Endothelial cell (in vitro differentiated cells): Measurements from ENCODE around the gene SIMC1. TPM values are rescaled to one million over a fixed set of nuclear protein-coding genes. Genes with fewer than 3 reads are reported as not detected.
"Not testable (repeated sequence)": the region's sequence is repeated elsewhere in the genome, so short reads cannot be mapped to it uniquely, and the experiment has no call there.

Experiments
- DNase-seq: peaks from one replicate; pipeline ENCODE4 v3.0.0; 2021; ENCODE audit warnings: low spot score
- H3K27ac Mint-ChIP-seq: one replicate; pipeline ENCODE4 v1.8.0; 2021; ENCODE audit warnings: mixed read lengths, inconsistent platforms; ENCODE audit not compliant: unreplicated experiment
- H3K27me3 Mint-ChIP-seq: one replicate; pipeline ENCODE4 v1.8.0; 2021; ENCODE audit warnings: mild to moderate bottlenecking, moderate library complexity, mixed read lengths, inconsistent platforms; ENCODE audit not compliant: unreplicated experiment
- H3K36me3 Mint-ChIP-seq: one replicate; pipeline ENCODE4 v1.8.0; 2021; ENCODE audit warnings: mild to moderate bottlenecking, low read depth, mixed read lengths, inconsistent platforms; ENCODE audit not compliant: unreplicated experiment
- H3K4me1 Mint-ChIP-seq: one replicate; pipeline ENCODE4 v1.8.0; 2021; ENCODE audit warnings: mild to moderate bottlenecking, mixed read lengths, inconsistent platforms; ENCODE audit not compliant: unreplicated experiment
- H3K4me3 Mint-ChIP-seq: one replicate; pipeline ENCODE4 v1.8.0; 2021; ENCODE audit warnings: mild to moderate bottlenecking, mixed read lengths, inconsistent platforms; ENCODE audit not compliant: unreplicated experiment
- H3K9me3 Mint-ChIP-seq: one replicate; pipeline ENCODE4 v1.8.0; 2021; ENCODE audit warnings: mixed read lengths, inconsistent platforms; ENCODE audit not compliant: unreplicated experiment
- total RNA-seq: library from RNA; stranded (reverse); fragmentation: NEBNext Ultra II Directional; extraction: Animal tissue kit (Norgen Biotek cat#: 25700); gene quantifications from one replicate; pipeline ENCODE4 v1.2.1, GENCODE V29; 2021; ENCODE audit not compliant: unreplicated experiment

SIMC1 gene
- total RNA-seq, 1 donor from 2014 or later: 17.5 TPM

GRCh38 chr5:176194238-176195083 lies 43.8 kb upstream of the SIMC1 start:
- not testable (repeated sequence) for H3K36me3 Mint-ChIP-seq, H3K4me1 Mint-ChIP-seq, DNase-seq, H3K4me3 Mint-ChIP-seq, H3K27me3 Mint-ChIP-seq, H3K27ac Mint-ChIP-seq, H3K9me3 Mint-ChIP-seq

DNA sequence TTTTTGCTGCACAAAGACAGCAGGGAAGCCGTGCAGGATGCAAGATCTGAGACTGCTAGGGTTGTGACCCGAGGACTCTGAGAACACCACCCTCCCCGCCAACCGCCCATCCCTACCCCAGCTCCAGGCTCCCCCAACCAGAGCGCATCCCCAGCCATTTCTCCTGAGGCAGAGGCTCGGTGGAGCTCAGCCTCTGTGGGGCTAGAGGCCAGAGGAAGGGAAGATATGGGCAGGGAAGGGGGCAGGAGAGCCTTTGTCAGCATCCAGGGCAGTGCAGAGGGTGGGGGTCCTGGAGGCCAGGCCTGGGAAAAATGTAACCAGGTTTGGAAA lies 43.2 kb upstream of the SIMC1 start:
- not testable (repeated sequence) for H3K36me3 Mint-ChIP-seq, H3K9me3 Mint-ChIP-seq, DNase-seq, H3K27ac Mint-ChIP-seq, H3K4me3 Mint-ChIP-seq, H3K27me3 Mint-ChIP-seq, H3K4me1 Mint-ChIP-seq

- not testable (repeated sequence) for H3K4me3 Mint-ChIP-seq, H3K36me3 Mint-ChIP-seq, H3K4me1 Mint-ChIP-seq, H3K9me3 Mint-ChIP-seq, H3K27me3 Mint-ChIP-seq, H3K27ac Mint-ChIP-seq, DNase-seq
These were observed 42.6 kb upstream of the SIMC1 start for GRCh38 chr5:176195487-176196207.

DNA sequence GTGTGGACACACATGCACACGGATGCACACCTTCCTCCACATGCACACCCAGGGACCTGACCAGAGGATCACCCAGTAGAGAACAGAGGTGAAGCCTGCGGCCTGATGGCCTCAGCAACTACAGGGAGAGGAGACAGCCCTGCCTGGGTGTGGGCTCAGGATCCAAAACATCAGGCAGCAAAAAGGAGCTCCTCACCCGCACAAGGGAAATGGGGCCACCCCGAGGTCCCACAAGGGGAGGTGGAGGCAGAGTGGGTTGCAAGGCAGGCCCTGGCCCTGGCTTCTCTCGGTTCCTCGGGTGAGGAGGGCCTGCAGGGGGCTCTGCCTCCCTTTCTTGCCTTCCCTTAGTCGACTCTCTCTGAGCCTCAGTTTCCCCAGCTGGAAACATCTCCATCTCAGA lies 41.4 kb upstream of the SIMC1 start:
- not testable (repeated sequence) for DNase-seq, H3K36me3 Mint-ChIP-seq, H3K4me3 Mint-ChIP-seq, H3K9me3 Mint-ChIP-seq, H3K27ac Mint-ChIP-seq, H3K4me1 Mint-ChIP-seq, H3K27me3 Mint-ChIP-seq

DNA sequence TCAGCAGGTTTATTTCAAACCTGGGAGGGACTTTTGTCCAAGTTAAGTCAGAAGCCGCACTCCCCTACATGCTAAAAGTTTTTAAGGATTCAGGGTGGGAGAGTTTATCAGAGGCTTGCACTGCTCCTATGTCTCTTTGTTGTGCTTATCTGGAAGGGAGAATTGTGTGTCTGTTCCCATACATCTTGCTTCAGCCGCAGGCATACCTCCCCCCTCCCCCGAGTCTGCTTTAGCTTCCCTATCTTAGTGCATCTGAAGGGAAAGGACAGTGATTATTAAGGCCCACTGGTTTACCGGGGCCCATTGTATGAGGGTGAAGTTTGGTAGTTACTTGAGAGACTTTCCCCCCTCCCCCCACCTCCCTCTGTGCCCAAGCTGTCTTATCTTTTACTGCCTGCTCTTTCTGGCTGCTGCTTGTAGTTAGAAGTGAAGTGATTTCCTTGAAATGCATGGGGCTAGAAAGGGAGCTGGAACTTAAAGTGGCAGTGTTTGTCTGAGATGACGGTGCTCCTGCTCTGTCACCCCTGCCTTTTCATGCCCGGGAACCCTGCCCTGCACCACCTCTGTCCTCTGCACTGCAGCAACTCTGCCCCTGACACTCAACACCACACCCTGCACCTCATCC lies 40.9 kb upstream of the SIMC1 start:
- not testable (repeated sequence) for DNase-seq, H3K9me3 Mint-ChIP-seq, H3K4me3 Mint-ChIP-seq, H3K36me3 Mint-ChIP-seq, H3K4me1 Mint-ChIP-seq, H3K27me3 Mint-ChIP-seq, H3K27ac Mint-ChIP-seq

GRCh38 chr5:176198299-176198698 lies 39.9 kb upstream of the SIMC1 start:
- H3K4me1 Mint-ChIP-seq, H3K9me3 Mint-ChIP-seq, H3K27me3 Mint-ChIP-seq, H3K36me3 Mint-ChIP-seq, DNase-seq, H3K27ac Mint-ChIP-seq, H3K4me3 Mint-ChIP-seq: not testable (repeated sequence)

DNA sequence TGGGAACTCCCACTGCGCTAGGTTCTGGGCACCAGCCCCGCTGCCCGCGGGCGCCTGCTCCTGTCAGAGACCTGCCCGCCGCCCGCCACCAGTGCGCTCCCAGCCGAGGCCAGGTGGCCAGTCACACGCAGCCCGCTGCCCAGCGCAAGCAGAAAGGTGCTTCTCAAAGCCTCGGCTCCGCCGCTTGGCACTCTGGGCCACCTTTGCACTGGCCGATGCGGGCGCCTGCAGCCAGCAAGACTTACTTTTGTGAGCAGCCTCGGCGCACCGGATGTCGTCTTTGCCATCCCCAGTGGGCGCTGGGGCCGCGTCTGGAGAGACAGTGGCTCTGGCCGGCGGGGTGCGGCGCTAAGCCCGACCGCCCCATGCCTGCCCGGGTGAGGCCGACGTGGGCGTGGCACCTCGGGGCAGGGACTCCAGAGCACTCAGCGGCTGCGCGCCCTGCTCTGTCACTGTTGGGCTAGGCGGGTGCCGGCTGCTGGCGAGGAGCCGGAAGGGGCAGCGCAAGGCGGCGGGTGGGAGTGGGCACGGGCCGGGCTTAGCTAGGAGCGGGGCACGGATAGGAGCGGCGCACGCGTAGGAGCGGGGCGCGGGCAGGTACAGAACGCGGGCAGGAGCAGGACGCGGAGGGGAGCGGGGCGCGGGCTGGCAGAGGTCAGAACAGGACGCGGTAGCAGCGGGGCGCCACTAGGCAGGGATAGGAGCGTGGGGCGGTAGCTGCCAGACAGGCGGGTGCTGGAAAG lies 39.1 kb upstream of the SIMC1 start:
- H3K4me3 Mint-ChIP-seq, H3K27me3 Mint-ChIP-seq, H3K27ac Mint-ChIP-seq, H3K36me3 Mint-ChIP-seq, DNase-seq, H3K4me1 Mint-ChIP-seq, H3K9me3 Mint-ChIP-seq: not testable (repeated sequence)

DNA sequence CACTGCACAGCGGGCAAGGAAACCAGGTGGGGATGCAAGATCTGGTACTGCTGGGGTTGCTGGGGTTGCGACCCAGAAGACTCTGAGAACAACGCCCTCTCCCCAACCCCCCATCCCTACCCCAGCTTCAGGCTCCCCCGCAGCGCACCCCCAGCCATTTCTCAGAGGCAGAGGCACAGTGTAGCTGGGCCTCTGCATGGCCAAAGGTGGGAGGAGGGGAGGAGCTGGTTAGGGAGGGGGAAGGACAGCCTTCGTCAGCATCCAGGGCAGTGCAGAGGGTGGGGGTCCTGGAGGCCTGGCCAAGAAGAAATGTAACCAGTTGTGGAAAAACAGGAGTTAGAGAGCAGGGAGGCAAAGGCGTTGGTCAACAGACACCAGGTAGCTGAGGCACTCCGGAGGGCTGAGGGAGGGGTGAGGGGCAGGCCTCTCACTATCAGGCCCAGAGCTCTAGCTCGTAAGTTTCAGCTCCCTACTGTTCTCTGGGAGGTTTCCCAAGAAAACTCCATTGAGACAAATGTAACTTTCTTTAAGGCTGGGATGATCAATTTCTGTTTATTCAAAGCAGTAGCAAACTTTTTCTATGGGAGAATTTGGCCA lies 38.3 kb upstream of the SIMC1 start:
- not testable (repeated sequence) for H3K27ac Mint-ChIP-seq, DNase-seq, H3K4me3 Mint-ChIP-seq, H3K27me3 Mint-ChIP-seq, H3K36me3 Mint-ChIP-seq, H3K4me1 Mint-ChIP-seq, H3K9me3 Mint-ChIP-seq
